CD8-positive, alpha-beta memory T cell (primary cell): Measurements from ENCODE around the gene ABCB9. TPM values are rescaled to one million over a fixed set of nuclear protein-coding genes. Genes with fewer than 3 reads are reported as not detected.

Experiments used
- CTCF ChIA-PET: fragments of 350-600 bp; sonication (Branson Sonifier 250); formaldehyde crosslinking; loops from one replicate; lab custom pipeline; 2021; ENCODE audit warnings: antibody characterized with exemption; lab: Charles Lee
- POLR2A ChIA-PET: fragments of 350-600 bp; sonication (Branson Sonifier 250); formaldehyde crosslinking; loops from one replicate; lab custom pipeline; 2021; ENCODE audit warnings: antibody characterized with exemption; lab: Charles Lee
- DNase-seq, 5 donors: peaks; one replicate each; pipeline versions ENCODE4 v3.0.0 to v3.0.0-alpha.2; 2020 to 2022; ENCODE audit warnings: mixed read lengths in 1 of 5
- H3K27ac ChIP-seq: one replicate; pipeline ENCODE4 v1.7.0; 2013; ENCODE audit warnings: low read depth, mild to moderate bottlenecking, low read length, moderate library complexity
- H3K27me3 ChIP-seq: 2 replicates; pipeline ENCODE4 v1.7.0; 2013; ENCODE audit warnings: low read length, mild to moderate bottlenecking; ENCODE audit not compliant: insufficient read depth, poor library complexity, severe bottlenecking
- H3K36me3 ChIP-seq: 2 replicates; pipeline ENCODE4 v1.7.0; 2013; ENCODE audit warnings: mild to moderate bottlenecking, low read length, moderate library complexity; ENCODE audit not compliant: insufficient read depth
- H3K4me1 ChIP-seq: 2 replicates; pipeline ENCODE4 v1.7.0; 2013; ENCODE audit warnings: mild to moderate bottlenecking, low read length, moderate library complexity; ENCODE audit not compliant: insufficient read depth
- H3K4me3 ChIP-seq: 2 replicates; pipeline ENCODE4 v1.7.0; 2013; ENCODE audit warnings: mild to moderate bottlenecking, low read length
- H3K9me3 ChIP-seq: 2 replicates; pipeline ENCODE4 v1.7.0; 2013; ENCODE audit warnings: mild to moderate bottlenecking, low read length
- H3K27ac Mint-ChIP-seq, 8 donors: one replicate each; pipeline ENCODE4 v1.8.0; 2020 to 2021; ENCODE audit warnings: mixed read lengths in 8 of 8, mild to moderate bottlenecking in 6 of 8, inconsistent platforms in 3 of 8, moderate library complexity in 3 of 8
- H3K27me3 Mint-ChIP-seq, 2 donors: one replicate each; pipeline ENCODE4 v1.8.0; 2020 to 2021; ENCODE audit warnings: mixed read lengths in 2 of 2, mild to moderate bottlenecking in 1 of 2, moderate library complexity in 1 of 2
- H3K36me3 Mint-ChIP-seq, 3 donors: one replicate each; pipeline ENCODE4 v1.8.0; 2020 to 2021; ENCODE audit warnings: mixed read lengths in 3 of 3, inconsistent platforms in 1 of 3, mild to moderate bottlenecking in 1 of 3
- H3K4me1 Mint-ChIP-seq, 3 donors: one replicate each; pipeline ENCODE4 v1.8.0; 2020 to 2021; ENCODE audit warnings: mixed read lengths in 3 of 3, inconsistent platforms in 1 of 3, mild to moderate bottlenecking in 1 of 3
- H3K4me3 Mint-ChIP-seq, 7 donors: one replicate each; pipeline ENCODE4 v1.8.0; 2020 to 2021; ENCODE audit warnings: mixed read lengths in 7 of 7, mild to moderate bottlenecking in 6 of 7, moderate library complexity in 4 of 7, inconsistent platforms in 2 of 7
- H3K9me3 Mint-ChIP-seq, 5 donors: one replicate each; pipeline ENCODE4 v1.8.0; 2020 to 2022; ENCODE audit warnings: mixed read lengths in 5 of 5, mild to moderate bottlenecking in 3 of 5, moderate library complexity in 2 of 5, inconsistent platforms in 1 of 5
- polyA plus RNA-seq: library from polyadenylated mRNA; unstranded; fragments of 300-500 nt; fragmentation: Illumina TruSeq; gene quantifications from one replicate; pipeline ENCODE4 v1.2.3, GENCODE V29; 2021
- total RNA-seq, 2 experiments: library from RNA; stranded (reverse); gene quantifications; one replicate each; pipeline ENCODE4 v1.2.3, GENCODE V29; 2021

The ABCB9 gene
- total and polyA plus RNA-seq, 3 experiments from 2014 or later, result 0.99 to 3.9 (median 3.7) TPM

GRCh38 chr12:122951406-122951805, 14.9 kb downstream of the ABCB9 start:
- no peak for DNase-seq
- no peak overlapping the region for H3K4me3 ChIP-seq
- no peak overlapping the region for H3K27ac ChIP-seq
- H3K4me3 Mint-ChIP-seq, result no peak overlapping the region
- POLR2A ChIA-PET, result no interaction called here
- H3K9me3 Mint-ChIP-seq, result no peaks in the 10 kb centered on the region
- H3K36me3 Mint-ChIP-seq, result peaks cover 0 to 2% (median 0%) of the 10 kb centered on the region in 3 donors
- H3K36me3 ChIP-seq, result no peaks in the 10 kb centered on the region
- peaks cover 6% of the 10 kb centered on the region for H3K4me1 ChIP-seq
- H3K27ac Mint-ChIP-seq, result no peak overlapping the region
- peaks cover 13 to 16% (median 16%) of the 10 kb centered on the region in 3 donors for H3K4me1 Mint-ChIP-seq
- no peaks in the 10 kb centered on the region for H3K27me3 ChIP-seq
- CTCF ChIA-PET, result interaction anchor here (0.7 to 13.5 kb wide), 7 partner anchors 10 to 157 kb away, joined by 3 to 162 read pairs (median 4); no protein-coding TSS in a partner anchor
- no peaks in the 10 kb centered on the region for H3K27me3 Mint-ChIP-seq
- no peaks in the 10 kb centered on the region for H3K9me3 ChIP-seq

- Histone ChIP-seq H3K9me3 (no peaks in the 10 kb centered on the region), H3K4me3 (no peak overlapping the region), H3K27ac (no peak overlapping the region), H3K4me1 (peaks cover 6% of the 10 kb centered on the region), H3K36me3 (no peaks in the 10 kb centered on the region), H3K27me3 (no peaks in the 10 kb centered on the region)
- Mint-ChIP-seq H3K36me3 (peaks cover 0 to 2% (median 0%) of the 10 kb centered on the region in 3 donors), H3K27ac (no peak overlapping the region), H3K9me3 (no peaks in the 10 kb centered on the region), H3K4me3 (no peak overlapping the region), H3K27me3 (no peaks in the 10 kb centered on the region), H3K4me1 (peaks cover 16 to 18% (median 18%) of the 10 kb centered on the region in 3 donors)
- DNase-seq, result no peak
- POLR2A ChIA-PET, result no interaction called here
- CTCF ChIA-PET, result interaction anchor here (1.2 to 13.5 kb wide), 4 partner anchors 78 to 289 kb away, joined by 3 to 162 read pairs (median 24); no protein-coding TSS in a partner anchor
Observed at GRCh38 chr12:122949816-122950675, 16.2 kb downstream of the ABCB9 start.

DNA sequence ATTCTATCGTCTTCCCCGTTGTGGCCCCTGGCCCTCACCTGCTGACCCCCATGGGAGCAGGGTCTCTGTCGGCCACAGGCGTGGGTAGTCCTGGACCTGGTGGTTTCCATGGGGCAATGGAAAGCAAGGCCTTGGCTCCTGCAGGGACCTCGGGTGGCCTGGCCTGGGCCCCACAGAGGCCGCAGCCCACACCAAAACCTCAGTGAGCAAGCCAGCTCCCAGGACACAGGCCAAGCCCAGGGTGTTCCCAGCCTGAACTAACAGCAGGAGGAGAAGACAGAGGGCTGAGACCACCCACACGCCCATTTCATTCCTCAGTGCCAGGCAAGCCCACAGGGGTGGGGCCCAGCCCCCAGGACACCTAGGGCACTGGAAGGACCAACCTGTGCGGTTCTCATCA, 16.9 kb downstream of the ABCB9 start:
- Mint-ChIP-seq H3K4me1 (peaks cover 16 to 18% (median 18%) of the 10 kb centered on the region in 3 donors), H3K27ac (peak overlapping the region in 1 of 8 donors; percentile 56), H3K36me3 (peaks cover 0 to 2% (median 0%) of the 10 kb centered on the region in 3 donors), H3K4me3 (no peak overlapping the region), H3K9me3 (no peaks in the 10 kb centered on the region), H3K27me3 (no peaks in the 10 kb centered on the region)
- peaks cover 6% of the 10 kb centered on the region for H3K4me1 ChIP-seq
- no peak overlapping the region for H3K4me3 ChIP-seq
- ChIA-PET POLR2A (no interaction called here), CTCF (interaction anchor here (1.2 to 13.5 kb wide), 4 partner anchors 77 to 289 kb away, joined by 3 to 162 read pairs (median 24); no protein-coding TSS in a partner anchor)
- DNase-seq, result no peak
- H3K27me3 ChIP-seq, result no peaks in the 10 kb centered on the region
- no peaks in the 10 kb centered on the region for H3K36me3 ChIP-seq
- no peaks in the 10 kb centered on the region for H3K9me3 ChIP-seq
- no peak overlapping the region for H3K27ac ChIP-seq

- Histone ChIP-seq H3K4me3 (no peak overlapping the region), H3K4me1 (peaks cover 6% of the 10 kb centered on the region), H3K36me3 (no peaks in the 10 kb centered on the region), H3K27ac (no peak overlapping the region), H3K9me3 (no peaks in the 10 kb centered on the region), H3K27me3 (no peaks in the 10 kb centered on the region)
- DNase-seq, result no peak
- CTCF ChIA-PET, result interaction anchor here (7.7 to 13.5 kb wide), 2 partner anchors 89 to 154 kb away, joined by 45 to 162 read pairs; no protein-coding TSS in a partner anchor
- Mint-ChIP-seq H3K4me3 (no peak overlapping the region), H3K9me3 (no peaks in the 10 kb centered on the region), H3K4me1 (peaks cover 16 to 19% (median 18%) of the 10 kb centered on the region in 3 donors), H3K36me3 (peaks cover 0 to 2% (median 0%) of the 10 kb centered on the region in 3 donors), H3K27me3 (no peaks in the 10 kb centered on the region), H3K27ac (peak overlapping the region in 2 of 8 donors; percentile 24 to 47)
- POLR2A ChIA-PET, result interaction anchor here (0.6 kb wide), 1 partner anchor 59 kb away, joined by 4 read pairs; no protein-coding TSS in a partner anchor
Observed at GRCh38 chr12:122948605-122949004, 17.7 kb downstream of the ABCB9 start.

- Mint-ChIP-seq H3K36me3 (peaks cover 0 to 2% (median 0%) of the 10 kb centered on the region in 3 donors), H3K9me3 (no peaks in the 10 kb centered on the region), H3K27me3 (no peaks in the 10 kb centered on the region), H3K4me3 (peak overlapping the region in 1 of 7 donors; percentile 52), H3K27ac (peak overlapping the region in 4 of 8 donors; percentile 15 to 86 (median 60)), H3K4me1 (peaks cover 25 to 29% (median 26%) of the 10 kb centered on the region in 3 donors)
- no peak for DNase-seq
- ChIA-PET POLR2A (interaction anchor here (1.1 kb wide), 1 partner anchor 75 kb away, joined by 3 read pairs; no protein-coding TSS in a partner anchor), CTCF (interaction anchor here (0.6 to 13.5 kb wide), 5 partner anchors 16 to 153 kb away, joined by 3 to 162 read pairs (median 8); no protein-coding TSS in a partner anchor)
- no peak overlapping the region for H3K4me3 ChIP-seq
- H3K27me3 ChIP-seq, result no peaks in the 10 kb centered on the region
- H3K9me3 ChIP-seq, result no peaks in the 10 kb centered on the region
- no peaks in the 10 kb centered on the region for H3K36me3 ChIP-seq
- H3K4me1 ChIP-seq, result peaks cover 6% of the 10 kb centered on the region
- H3K27ac ChIP-seq, result peak overlapping the region; percentile 39
Observed at GRCh38 chr12:122947352-122947792, 18.9 kb downstream of the ABCB9 start.

- Mint-ChIP-seq H3K9me3 (no peaks in the 10 kb centered on the region), H3K36me3 (peaks cover 0 to 2% (median 0%) of the 10 kb centered on the region in 3 donors), H3K27ac (peak overlapping the region in 6 of 8 donors; percentile 15 to 75 (median 59)), H3K27me3 (no peaks in the 10 kb centered on the region), H3K4me1 (peaks cover 22 to 27% (median 25%) of the 10 kb centered on the region in 3 donors), H3K4me3 (peak overlapping the region in 1 of 7 donors; percentile 52)
- Histone ChIP-seq H3K27ac (peak overlapping the region; percentile 39), H3K4me1 (peaks cover 6% of the 10 kb centered on the region), H3K4me3 (no peak overlapping the region), H3K36me3 (no peaks in the 10 kb centered on the region), H3K27me3 (no peaks in the 10 kb centered on the region), H3K9me3 (no peaks in the 10 kb centered on the region)
- ChIA-PET CTCF (interaction anchor here (1.0 to 13.5 kb wide), 5 partner anchors 47 to 152 kb away, joined by 5 to 162 read pairs (median 8); no protein-coding TSS in a partner anchor), POLR2A (interaction anchor here (1.1 kb wide), 1 partner anchor 75 kb away, joined by 3 read pairs; no protein-coding TSS in a partner anchor)
- peak in 4 of 5 donors; percentile 31 to 78 (median 40) for DNase-seq
Observed at GRCh38 chr12:122946690-122947341, 19.4 kb downstream of the ABCB9 start.
